HG03097 (cell line): ENCODE results near the gene BAHCC1.

Experiments used
- ATAC-seq: cut with Tn5 transposase; IDR thresholded peaks from one replicate; pipeline ENCODE4 v1.9.1; 2021; ENCODE audit not compliant: unreplicated experiment, low FRiP score

Gene BAHCC1

GRCh38 chr17:81396722-81397313 lies 1.6 kb downstream of the BAHCC1 start:
- no peak for ATAC-seq

GRCh38 chr17:81397314-81398175 lies 2.3 kb downstream of the BAHCC1 start:
- ATAC-seq, result no peak

GRCh38 chr17:81398176-81398831 lies 3.0 kb downstream of the BAHCC1 start:
- ATAC-seq, result no peak

GRCh38 chr17:81398832-81399411 lies 3.7 kb downstream of the BAHCC1 start:
- no peak for ATAC-seq

GRCh38 chr17:81399481-81400153 lies 4.4 kb downstream of the BAHCC1 start:
- no peak for ATAC-seq

GRCh38 chr17:81400154-81400977 lies 5.1 kb downstream of the BAHCC1 start:
- no peak for ATAC-seq

- no peak for ATAC-seq
Observed at GRCh38 chr17:81400996-81401722, 5.9 kb downstream of the BAHCC1 start.

- ATAC-seq, result no peak
Observed at GRCh38 chr17:81401723-81402529, 6.7 kb downstream of the BAHCC1 start.

GRCh38 chr17:81402530-81402941 lies 7.3 kb downstream of the BAHCC1 start:
- no peak for ATAC-seq

GRCh38 chr17:81402981-81403467 lies 7.8 kb downstream of the BAHCC1 start:
- no peak for ATAC-seq

GRCh38 chr17:81403671-81404534 lies 8.6 kb downstream of the BAHCC1 start:
- no peak for ATAC-seq

GRCh38 chr17:81404558-81405165 lies 9.4 kb downstream of the BAHCC1 start:
- no peak for ATAC-seq

- no peak for ATAC-seq
Observed at GRCh38 chr17:81405411-81405872, 10.2 kb downstream of the BAHCC1 start.

- ATAC-seq, result no peak
Observed at GRCh38 chr17:81406117-81406953, 11.1 kb downstream of the BAHCC1 start.

GRCh38 chr17:81408049-81408448 lies 12.8 kb downstream of the BAHCC1 start:
- ATAC-seq, result no peak
